ENCODE measurements around the gene RPS18. TPM values are rescaled to one million over a fixed set of nuclear protein-coding genes. Genes with fewer than 3 reads are reported as not detected.

Gene RPS18
- total and polyA plus RNA-seq, 9 of the 15 experiments (the other 6 are each of a cell fraction or from before 2014, with no cell fraction given): 5,023 to 17,516 (median 8,131) TPM

DNA sequence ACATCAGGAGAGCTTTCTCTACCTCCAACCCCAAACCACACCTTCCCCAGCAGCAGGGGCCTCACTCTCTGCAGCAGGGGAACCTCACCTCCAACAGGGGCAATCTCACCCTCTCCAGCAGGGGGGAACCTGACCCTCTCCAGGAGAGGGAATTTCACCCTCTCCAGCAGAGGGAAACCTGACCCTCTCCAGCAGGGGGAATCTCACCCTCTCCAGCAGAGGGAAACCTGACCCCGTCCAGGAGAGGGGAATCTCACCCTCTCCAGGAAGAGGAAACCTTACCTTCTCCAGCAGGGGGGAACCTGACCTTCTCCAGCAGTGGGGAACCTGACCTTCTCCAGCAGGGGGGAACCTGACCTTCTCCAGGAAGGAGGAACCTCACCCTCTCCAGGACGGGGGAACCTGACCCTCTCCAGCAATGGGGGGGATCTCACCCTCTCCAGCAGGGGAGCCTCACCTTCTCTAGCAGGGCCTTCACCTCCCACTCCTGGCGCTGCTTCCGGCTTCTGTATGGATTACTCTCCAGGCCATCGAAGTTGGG is 8.2 kb downstream of the RPS18 start (continued):
- TF ChIP-seq FOXK1 (CRISPR knock-in tag; IDR thresholded peaks at IDR 0.05; ENCODE audit: borderline replicate concordance) (peak; percentile 71; the same call in 1 of the 2 replicates), BHLHE40 (IDR thresholded peaks at IDR 0.05; ENCODE audit: low read length) (peak; percentile 44), NELFE (IDR thresholded peaks at IDR 0.05; ENCODE audit: insufficient read depth, insufficient read length) (no peak), SMAD3 (CRISPR knock-in tag; conservative IDR thresholded peaks at IDR 0.05) (no peak), ZNF354B (CRISPR knock-in tag; IDR thresholded peaks at IDR 0.05) (no peak), ETV6 (IDR thresholded peaks at IDR 0.05; ENCODE audit: borderline replicate concordance in 1 of 2, low read depth in 2 of 2, low read length in 1 of 2) (no peak), ETV6 (CRISPR knock-in tag; IDR thresholded peaks at IDR 0.05; ENCODE audit: borderline replicate concordance) (no peak), PCBP1 (IDR thresholded peaks at IDR 0.05; ENCODE audit: low read depth, low read length, poor library complexity, severe bottlenecking) (no peak), CCAR2 (IDR thresholded peaks at IDR 0.05; ENCODE audit: low read depth, low read length) (0 out of 2 replicates have a peak, but pooled peaks have one; percentile 72), ZBTB17 (CRISPR knock-in tag; IDR thresholded peaks at IDR 0.05) (no peak), ZNF184 (CRISPR knock-in tag; IDR thresholded peaks at IDR 0.05) (no peak), TRIM28 (IDR thresholded peaks at IDR 0.05) (no peak), GABPA (tag; conservative IDR thresholded peaks at IDR 0.05; ENCODE audit: low read depth) (peak; percentile 52), BRD9 (IDR thresholded peaks at IDR 0.05; ENCODE audit: low read depth, partially characterized antibody) (no peak), ZC3H11A (IDR thresholded peaks at IDR 0.05; ENCODE audit: low read depth, low read length) (peak; percentile 49; the same call in 1 of the 2 replicates), ARID1B (IDR thresholded peaks at IDR 0.05) (no peak), THRAP3 (IDR thresholded peaks at IDR 0.05; ENCODE audit: borderline replicate concordance) (no peak), RBM34 (IDR thresholded peaks at IDR 0.05; ENCODE audit: borderline replicate concordance, insufficient read depth, low read length) (no peak), RBM39 (optimal IDR thresholded peaks at IDR 0.05; ENCODE audit: low read depth, low read length) (no peak), STAG1 (CRISPR knock-in tag; IDR thresholded peaks at IDR 0.05; ENCODE audit: borderline replicate concordance) (peak; percentile 79; the same call in 1 of the 2 replicates), HOXB6 (CRISPR knock-in tag; IDR thresholded peaks at IDR 0.05; ENCODE audit: borderline replicate concordance) (no peak)
- TF ChIP-seq, protein P1, sequence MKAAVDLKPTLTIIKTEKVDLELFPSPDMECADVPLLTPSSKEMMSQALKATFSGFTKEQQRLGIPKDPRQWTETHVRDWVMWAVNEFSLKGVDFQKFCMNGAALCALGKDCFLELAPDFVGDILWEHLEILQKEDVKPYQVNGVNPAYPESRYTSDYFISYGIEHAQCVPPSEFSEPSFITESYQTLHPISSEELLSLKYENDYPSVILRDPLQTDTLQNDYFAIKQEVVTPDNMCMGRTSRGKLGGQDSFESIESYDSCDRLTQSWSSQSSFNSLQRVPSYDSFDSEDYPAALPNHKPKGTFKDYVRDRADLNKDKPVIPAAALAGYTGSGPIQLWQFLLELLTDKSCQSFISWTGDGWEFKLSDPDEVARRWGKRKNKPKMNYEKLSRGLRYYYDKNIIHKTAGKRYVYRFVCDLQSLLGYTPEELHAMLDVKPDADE (conservative IDR thresholded peaks at IDR 0.05; ENCODE audit: control insufficient read depth, low read depth, low read length): 0 out of 2 replicates have a peak, but pooled peaks have one; percentile 26
- TF ChIP-seq, protein P2, sequence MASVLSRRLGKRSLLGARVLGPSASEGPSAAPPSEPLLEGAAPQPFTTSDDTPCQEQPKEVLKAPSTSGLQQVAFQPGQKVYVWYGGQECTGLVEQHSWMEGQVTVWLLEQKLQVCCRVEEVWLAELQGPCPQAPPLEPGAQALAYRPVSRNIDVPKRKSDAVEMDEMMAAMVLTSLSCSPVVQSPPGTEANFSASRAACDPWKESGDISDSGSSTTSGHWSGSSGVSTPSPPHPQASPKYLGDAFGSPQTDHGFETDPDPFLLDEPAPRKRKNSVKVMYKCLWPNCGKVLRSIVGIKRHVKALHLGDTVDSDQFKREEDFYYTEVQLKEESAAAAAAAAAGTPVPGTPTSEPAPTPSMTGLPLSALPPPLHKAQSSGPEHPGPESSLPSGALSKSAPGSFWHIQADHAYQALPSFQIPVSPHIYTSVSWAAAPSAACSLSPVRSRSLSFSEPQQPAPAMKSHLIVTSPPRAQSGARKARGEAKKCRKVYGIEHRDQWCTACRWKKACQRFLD (CRISPR knock-in tag; IDR thresholded peaks at IDR 0.05): no peak
- TF ChIP-seq, protein P3, sequence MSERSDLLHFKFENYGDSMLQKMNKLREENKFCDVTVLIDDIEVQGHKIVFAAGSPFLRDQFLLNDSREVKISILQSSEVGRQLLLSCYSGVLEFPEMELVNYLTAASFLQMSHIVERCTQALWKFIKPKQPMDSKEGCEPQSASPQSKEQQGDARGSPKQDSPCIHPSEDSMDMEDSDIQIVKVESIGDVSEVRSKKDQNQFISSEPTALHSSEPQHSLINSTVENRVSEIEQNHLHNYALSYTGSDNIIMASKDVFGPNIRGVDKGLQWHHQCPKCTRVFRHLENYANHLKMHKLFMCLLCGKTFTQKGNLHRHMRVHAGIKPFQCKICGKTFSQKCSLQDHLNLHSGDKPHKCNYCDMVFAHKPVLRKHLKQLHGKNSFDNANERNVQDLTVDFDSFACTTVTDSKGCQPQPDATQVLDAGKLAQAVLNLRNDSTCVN (CRISPR knock-in tag; IDR thresholded peaks at IDR 0.05): no peak
- TF ChIP-seq, protein P4, sequence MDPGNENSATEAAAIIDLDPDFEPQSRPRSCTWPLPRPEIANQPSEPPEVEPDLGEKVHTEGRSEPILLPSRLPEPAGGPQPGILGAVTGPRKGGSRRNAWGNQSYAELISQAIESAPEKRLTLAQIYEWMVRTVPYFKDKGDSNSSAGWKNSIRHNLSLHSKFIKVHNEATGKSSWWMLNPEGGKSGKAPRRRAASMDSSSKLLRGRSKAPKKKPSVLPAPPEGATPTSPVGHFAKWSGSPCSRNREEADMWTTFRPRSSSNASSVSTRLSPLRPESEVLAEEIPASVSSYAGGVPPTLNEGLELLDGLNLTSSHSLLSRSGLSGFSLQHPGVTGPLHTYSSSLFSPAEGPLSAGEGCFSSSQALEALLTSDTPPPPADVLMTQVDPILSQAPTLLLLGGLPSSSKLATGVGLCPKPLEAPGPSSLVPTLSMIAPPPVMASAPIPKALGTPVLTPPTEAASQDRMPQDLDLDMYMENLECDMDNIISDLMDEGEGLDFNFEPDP (CRISPR knock-in tag; IDR thresholded peaks at IDR 0.05): no peak

All from K562 (cell line).